Body of pancreas (tissue), 4 donors: ENCODE results near the gene NTSR1.

Source experiments
- CTCF ChIP-seq, 7 experiments: fragments of 450-650 bp in 4 of 7; fragments of 200-600 bp in 3 of 7; sonication (generic) in 3 of 7; IDR thresholded peaks; one replicate each; pipeline ENCODE4 v1.5.1; 2016 to 2019; ENCODE audit warnings: antibody characterized with exemption in 7 of 7
- POLR2A ChIP-seq, 3 donors: fragments of 450-650 bp; IDR thresholded peaks; one replicate each; pipeline ENCODE4 v1.6.1; 2016; ENCODE audit warnings: antibody characterized with exemption in 3 of 3, mild to moderate bottlenecking in 2 of 3

DNA sequence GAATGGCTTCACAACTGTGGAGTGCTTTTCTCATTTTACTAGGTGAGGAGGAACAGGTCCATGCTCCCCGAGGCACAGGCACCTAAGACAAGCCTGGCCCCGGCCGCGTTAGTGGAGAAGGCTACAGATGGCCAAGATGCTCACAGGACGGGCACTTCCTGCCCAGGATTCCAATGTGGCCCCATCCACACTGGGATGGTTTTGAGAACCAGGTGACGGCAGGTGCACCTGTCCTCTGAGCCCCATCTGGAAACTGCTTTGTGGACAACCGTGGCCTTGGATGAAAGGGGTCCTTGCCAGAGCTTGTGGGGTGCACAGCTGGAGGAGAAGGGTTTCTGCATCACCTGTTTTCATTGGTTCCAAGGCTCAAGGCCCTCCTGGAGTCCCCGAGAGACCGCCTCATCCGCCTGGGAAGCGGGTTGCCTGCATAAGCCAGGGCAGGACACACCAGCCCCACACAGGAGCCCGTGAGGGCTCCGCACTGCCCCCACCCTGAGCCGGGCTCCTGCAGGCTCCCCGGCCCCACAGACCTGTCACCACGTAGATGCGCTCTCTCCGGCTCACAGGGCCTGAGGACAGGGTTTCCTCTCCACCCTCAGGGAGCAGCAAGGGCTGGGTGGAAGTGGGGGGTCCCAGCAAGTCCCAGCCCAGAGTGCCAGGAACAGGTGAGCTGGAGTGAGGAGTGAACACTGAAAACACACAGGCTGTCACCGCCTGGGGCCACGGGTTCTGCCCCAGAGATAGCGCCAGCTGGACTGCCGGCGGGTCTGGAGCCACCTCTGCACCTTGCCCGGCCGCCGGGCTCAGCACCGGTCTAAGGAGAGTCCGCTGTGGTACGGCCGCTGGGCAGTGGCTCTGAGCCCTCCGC is 18.3 kb downstream of the NTSR1 start:
- TF ChIP-seq CTCF (IDR thresholded peaks at IDR 0.05), result no peak
- no peak for TF ChIP-seq POLR2A (IDR thresholded peaks at IDR 0.05)
